Fibroblast of lung (primary cell): Measurements from ENCODE around the gene PLAAT3.
A peak's percentile ranks its signal among the peaks of the same experiment; 100 is the strongest.

Source experiments
- CTCF ChIP-seq, 2 donors: IDR thresholded peaks in 1 of 2; conservative IDR thresholded peaks in 1 of 2; 1 replicate in 1 of 2; 2 replicates in 1 of 2; pipeline ENCODE4 v1.5.1; 2011 to 2012; ENCODE audit warnings: low read length in 2 of 2, control low read depth in 1 of 2, inconsistent platforms in 1 of 2, low read depth in 1 of 2, mild to moderate bottlenecking in 1 of 2
- EZH2 ChIP-seq: IDR thresholded peaks from 2 replicates; pipeline ENCODE4 v1.5.1; 2012; ENCODE audit warnings: low read length, control low read depth, mild to moderate bottlenecking; ENCODE audit errors: missing control alignments

GRCh38 chr11:63592975-63593395 is 21.2 kb downstream of the PLAAT3 start:
- peak; percentile 58 to 63 for TF ChIP-seq CTCF (conservative IDR thresholded peaks at IDR 0.05 in 1 of 2, IDR thresholded peaks at IDR 0.05 in 1 of 2; ENCODE audit: low read depth in 1 of 2, low read length in 2 of 2)
- no peak for TF ChIP-seq EZH2
